HG03103 (cell line): ENCODE data around the gene C12orf60.

Experiments used
- ATAC-seq: cut with Tn5 transposase; IDR thresholded peaks from one replicate; pipeline ENCODE4 v1.9.1; 2021; ENCODE audit warnings: low read depth; ENCODE audit not compliant: unreplicated experiment

C12orf60 gene

DNA sequence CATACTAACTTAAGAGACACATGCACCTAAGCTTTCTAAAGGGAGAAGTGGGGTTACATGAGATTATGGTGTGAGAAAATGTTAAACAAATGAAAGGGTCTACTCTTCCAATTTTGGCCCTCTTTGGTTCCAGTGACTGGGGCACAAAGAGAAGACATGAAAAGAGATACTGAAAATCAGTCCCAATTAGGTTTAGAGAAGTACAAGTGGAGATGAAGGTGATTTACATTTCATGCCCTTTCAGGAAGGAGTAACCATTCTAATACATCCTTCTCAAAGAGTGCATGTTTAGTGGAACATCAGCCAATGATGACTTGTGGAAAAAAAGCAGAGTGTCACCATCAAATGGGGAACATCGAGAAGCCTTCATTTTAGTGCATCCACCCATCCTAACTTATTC lies 67.8 kb downstream of the C12orf60 start:
- no peak for ATAC-seq

DNA sequence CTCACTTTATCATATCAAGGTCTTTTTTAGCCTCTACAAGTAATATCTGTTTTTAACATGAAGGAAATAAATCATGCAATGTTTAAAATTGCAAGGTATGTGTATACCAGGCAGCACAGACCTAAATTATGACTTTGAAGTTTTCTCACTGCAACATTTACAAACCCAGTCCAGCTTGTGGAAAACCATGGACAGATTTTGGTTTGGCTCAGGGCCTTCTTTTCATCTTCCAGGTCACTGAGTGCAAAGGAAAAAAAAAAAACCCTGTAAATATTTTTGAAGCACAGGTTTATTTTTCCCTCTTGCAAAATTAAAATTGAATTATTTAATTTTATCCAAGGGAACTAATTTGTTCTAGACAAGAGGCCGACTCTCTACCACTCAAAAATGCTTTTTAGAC lies 68.4 kb downstream of the C12orf60 start:
- ATAC-seq = no peak

DNA sequence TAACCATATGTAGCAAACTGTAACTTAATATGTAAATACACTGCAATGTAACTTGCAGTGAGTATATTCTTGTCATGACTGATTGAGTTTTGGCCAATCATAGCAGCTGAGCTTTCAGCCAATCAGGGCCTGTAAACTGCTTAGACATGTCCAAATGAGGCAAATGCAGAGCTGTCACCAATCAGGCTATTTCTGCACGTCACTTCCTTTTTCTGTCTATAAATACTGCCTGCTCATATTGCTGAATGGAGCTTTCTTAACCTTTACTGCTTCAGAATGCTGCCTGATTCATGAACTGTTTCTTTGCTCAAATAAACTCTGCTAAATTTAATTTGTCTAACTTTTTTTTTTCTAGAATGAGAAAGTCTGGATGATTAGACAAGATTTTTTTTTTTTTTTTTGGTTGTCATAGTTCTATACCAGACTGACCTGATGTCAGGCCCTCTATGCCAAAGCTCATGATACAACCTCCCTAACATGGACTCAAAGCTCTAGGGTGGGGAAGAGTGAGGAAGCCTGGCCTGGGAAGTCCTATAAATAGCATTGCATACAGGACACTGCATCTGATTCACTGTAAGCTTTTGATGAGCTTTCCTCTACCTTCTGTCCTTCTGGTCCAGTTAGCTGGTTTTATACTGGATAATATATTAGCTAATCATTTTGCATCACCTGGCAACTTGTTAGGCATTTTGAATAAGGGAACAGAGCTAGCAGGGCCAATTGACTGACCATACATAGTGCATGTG lies 70.1 kb downstream of the C12orf60 start:
- ATAC-seq = no peak
